Aorta (tissue), 4 donors: ENCODE data around the gene PIK3CG. TPM values are rescaled to one million over a fixed set of nuclear protein-coding genes. Genes with fewer than 3 reads are reported as not detected.

Experiments used
- polyA plus RNA-seq, 2 donors: library from polyadenylated mRNA; stranded (reverse); fragments of 200-250 nt; gene quantifications; one replicate each; pipeline ENCODE4 v1.2.3, GENCODE V29; 2013
- total RNA-seq, 2 donors: library from RNA; stranded (reverse); fragmentation: NEBNext Ultra II Directional; extraction: Animal tissue kit (Norgen Biotek cat#: 25700); gene quantifications; one replicate each; pipeline ENCODE4 v1.2.1, GENCODE V29; 2021
- donor health status: healthy with polysubstance abuse.
- donor health status: Bipolar disorder and iron deficiency.
- donor health status: DM: no; HTN: no; CAD: no.
- donor health status: DM: yes; HTN: yes; CAD: no.

The PIK3CG gene
- total and polyA plus RNA-seq, 4 donors: 0.23 to 11.8 (median 3.7) TPM

Other genes with a start within 250 kb of the PIK3CG start
- gene CCDC71L, start 204.1 kb upstream of the PIK3CG start, total RNA-seq: 10 to 100 TPM; 22.1 to 31.6 TPM
- 10 to 100 TPM in 1 of 2 donors, 1 to 10 TPM in 1; 6.8 to 15.7 TPM for gene CCDC71L, start 204.1 kb upstream of the PIK3CG start, polyA plus RNA-seq
- 1 to 10 TPM; 4.0 to 4.8 TPM for gene PRKAR2B, start 179.4 kb downstream of the PIK3CG start, total RNA-seq
- gene PRKAR2B, start 179.4 kb downstream of the PIK3CG start, polyA plus RNA-seq: 1 to 10 TPM; 1.7 to 2.6 TPM